ENCODE measurements around the gene KIF2A.

Gene KIF2A

DNA sequence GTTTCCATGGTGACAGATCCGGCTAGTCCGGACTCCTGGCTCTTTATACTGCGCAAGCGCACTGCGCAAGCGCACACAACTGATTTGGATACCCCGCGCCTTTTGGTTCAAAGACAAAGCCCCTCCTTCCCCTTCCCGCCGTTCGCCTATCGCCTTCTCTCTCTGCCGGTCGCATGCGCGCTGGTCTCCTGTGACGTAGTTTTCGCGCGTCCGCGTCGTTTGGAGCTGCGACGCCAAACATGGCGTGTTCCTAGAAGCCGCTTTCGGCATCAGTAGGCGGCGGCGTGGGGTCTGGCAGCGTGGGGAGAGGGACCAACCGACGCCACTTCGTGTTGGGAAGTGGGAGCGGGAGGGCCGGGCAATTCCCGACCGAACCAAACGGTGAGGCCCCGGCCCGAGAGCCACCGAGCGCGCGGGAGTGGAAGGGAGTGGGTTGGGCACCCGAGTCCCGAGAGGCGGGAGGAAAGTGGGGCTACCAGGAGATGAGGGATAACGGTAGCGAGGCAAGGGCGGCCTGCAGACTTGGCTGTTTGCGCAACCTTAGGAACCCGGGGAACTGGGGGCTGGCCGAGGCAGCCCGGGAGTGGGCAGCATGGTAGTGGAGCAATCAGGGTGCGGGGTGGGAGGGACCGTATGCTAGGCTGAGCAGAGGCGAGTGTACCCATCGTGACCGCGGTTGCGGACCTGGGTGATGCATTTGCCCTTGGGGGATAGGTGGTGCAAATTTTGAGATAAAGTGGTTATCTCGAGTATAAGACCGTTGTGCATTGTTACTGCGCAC is 106.7 kb downstream of the KIF2A start, which contains the start of gene IPO11 (continued):
- TF ChIP-seq ZNF623 (tag by site-specific recombination; IDR thresholded peaks at IDR 0.05) (no peak), MZF1 (tag by site-specific recombination; IDR thresholded peaks at IDR 0.05; ENCODE audit: borderline replicate concordance) (no peak), ZNF335 (tag by site-specific recombination; conservative IDR thresholded peaks at IDR 0.05) (peak; percentile 82), ZBTB44 (tag by site-specific recombination; IDR thresholded peaks at IDR 0.05) (no peak), ZNF571 (tag by site-specific recombination; IDR thresholded peaks at IDR 0.05) (no peak), YY2 (tag by site-specific recombination; IDR thresholded peaks at IDR 0.05) (peak; percentile 96), SP3 (tag by site-specific recombination; IDR thresholded peaks at IDR 0.05) (peak; percentile 82), ZSCAN18 (tag by site-specific recombination; IDR thresholded peaks at IDR 0.05) (no peak), ZFP69B (tag by site-specific recombination; IDR thresholded peaks at IDR 0.05) (no peak), ZNF350 (tag by site-specific recombination; IDR thresholded peaks at IDR 0.05) (no peak), ZNF26 (tag by site-specific recombination; IDR thresholded peaks at IDR 0.05) (no peak), ZNF174 (tag by site-specific recombination; IDR thresholded peaks at IDR 0.05) (no peak), ZNF248 (tag by site-specific recombination; IDR thresholded peaks at IDR 0.05) (no peak), ZNF2 (tag by site-specific recombination; IDR thresholded peaks at IDR 0.05) (0 out of 2 replicates have a peak, but pooled peaks have one; percentile 58), ZNF792 (tag by site-specific recombination; IDR thresholded peaks at IDR 0.05) (no peak), EGR2 (tag by site-specific recombination; IDR thresholded peaks at IDR 0.05; ENCODE audit: low read depth) (peak; percentile 97), ZSCAN16 (tag by site-specific recombination; IDR thresholded peaks at IDR 0.05) (no peak), ZNF157 (tag by site-specific recombination; IDR thresholded peaks at IDR 0.05) (no peak), REPIN1 (tag by site-specific recombination; IDR thresholded peaks at IDR 0.05; ENCODE audit: low read depth) (no peak), ZNF624 (tag by site-specific recombination; IDR thresholded peaks at IDR 0.05) (no peak), MYNN (tag by site-specific recombination; IDR thresholded peaks at IDR 0.05; ENCODE audit: borderline replicate concordance) (no peak), ZNF521 (tag by site-specific recombination; IDR thresholded peaks at IDR 0.05) (no peak), ZBTB49 (tag by site-specific recombination; IDR thresholded peaks at IDR 0.05; ENCODE audit: low read depth) (no peak), ZNF426 (tag by site-specific recombination; IDR thresholded peaks at IDR 0.05) (no peak), ZNF184 (tag by site-specific recombination; IDR thresholded peaks at IDR 0.05) (no peak), ZNF596 (tag by site-specific recombination; IDR thresholded peaks at IDR 0.05) (no peak), FEZF1 (tag by site-specific recombination; IDR thresholded peaks at IDR 0.05) (no peak), KLF9 (tag by site-specific recombination; IDR thresholded peaks at IDR 0.05; ENCODE audit: low read depth) (peak; percentile 88), SP7 (tag by site-specific recombination; IDR thresholded peaks at IDR 0.05) (peak; percentile 73), ZNF433 (tag by site-specific recombination; IDR thresholded peaks at IDR 0.05; ENCODE audit: low read depth) (no peak)
- TF ChIP-seq, protein P1, sequence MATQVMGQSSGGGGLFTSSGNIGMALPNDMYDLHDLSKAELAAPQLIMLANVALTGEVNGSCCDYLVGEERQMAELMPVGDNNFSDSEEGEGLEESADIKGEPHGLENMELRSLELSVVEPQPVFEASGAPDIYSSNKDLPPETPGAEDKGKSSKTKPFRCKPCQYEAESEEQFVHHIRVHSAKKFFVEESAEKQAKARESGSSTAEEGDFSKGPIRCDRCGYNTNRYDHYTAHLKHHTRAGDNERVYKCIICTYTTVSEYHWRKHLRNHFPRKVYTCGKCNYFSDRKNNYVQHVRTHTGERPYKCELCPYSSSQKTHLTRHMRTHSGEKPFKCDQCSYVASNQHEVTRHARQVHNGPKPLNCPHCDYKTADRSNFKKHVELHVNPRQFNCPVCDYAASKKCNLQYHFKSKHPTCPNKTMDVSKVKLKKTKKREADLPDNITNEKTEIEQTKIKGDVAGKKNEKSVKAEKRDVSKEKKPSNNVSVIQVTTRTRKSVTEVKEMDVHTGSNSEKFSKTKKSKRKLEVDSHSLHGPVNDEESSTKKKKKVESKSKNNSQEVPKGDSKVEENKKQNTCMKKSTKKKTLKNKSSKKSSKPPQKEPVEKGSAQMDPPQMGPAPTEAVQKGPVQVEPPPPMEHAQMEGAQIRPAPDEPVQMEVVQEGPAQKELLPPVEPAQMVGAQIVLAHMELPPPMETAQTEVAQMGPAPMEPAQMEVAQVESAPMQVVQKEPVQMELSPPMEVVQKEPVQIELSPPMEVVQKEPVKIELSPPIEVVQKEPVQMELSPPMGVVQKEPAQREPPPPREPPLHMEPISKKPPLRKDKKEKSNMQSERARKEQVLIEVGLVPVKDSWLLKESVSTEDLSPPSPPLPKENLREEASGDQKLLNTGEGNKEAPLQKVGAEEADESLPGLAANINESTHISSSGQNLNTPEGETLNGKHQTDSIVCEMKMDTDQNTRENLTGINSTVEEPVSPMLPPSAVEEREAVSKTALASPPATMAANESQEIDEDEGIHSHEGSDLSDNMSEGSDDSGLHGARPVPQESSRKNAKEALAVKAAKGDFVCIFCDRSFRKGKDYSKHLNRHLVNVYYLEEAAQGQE (tag by site-specific recombination; IDR thresholded peaks at IDR 0.05), result peak; percentile 32; the same call in 1 of the 2 replicates
